HCT116 (cell line): ENCODE measurements around the gene AGAP1. TPM values are rescaled to one million over a fixed set of nuclear protein-coding genes. Genes with fewer than 3 reads are reported as not detected.

Experiments used
- ATAC-seq: fragments of 200-7000 bp; cut with Tn5 transposase; 2 replicates; pipeline ENCODE4 v1.9.1; 2020; ENCODE audit warnings: mild to moderate bottlenecking, moderate library complexity
- BruUV-seq: library from RNA; stranded (reverse); fragments of 400-500 nt; replicated peaks from 2 replicates; lab custom pipeline; 2021; lab: Mats Ljungman, UMichigan
- CTCF ChIA-PET: fragments of 300-600 bp; sonication (Branson Sonifier 250); formaldehyde crosslinking; loops from one replicate; lab custom pipeline; 2021; ENCODE audit warnings: antibody characterized with exemption; lab: Charles Lee
- POLR2A ChIA-PET: fragments of 300-600, 350-600 bp; sonication (Branson Sonifier 250); formaldehyde crosslinking; loops from one replicate; lab custom pipeline; 2021; ENCODE audit warnings: antibody characterized with exemption; lab: Charles Lee
- RAD21 ChIA-PET, 2 experiments: fragments of 300-600 bp; sonication (Branson Sonifier 250); formaldehyde crosslinking; loops; one replicate each; lab custom pipeline; 2023; ENCODE audit warnings: low total read pairs in 2 of 2; ENCODE audit not compliant: uncharacterized antibody in 2 of 2, unreplicated experiment in 2 of 2, low non-redundant PET in 1 of 2; lab: Charles Lee
- DNase-seq: peaks from one replicate; pipeline ENCODE4 v3.0.0-alpha.2; 2010; ENCODE audit warnings: low read depth, low spot score
- H2AFZ ChIP-seq: fragments of 200-600 bp; shearing (Covaris generic), sonication (generic); 2 replicates; pipeline ENCODE4 v1.6.1; 2017; ENCODE audit warnings: low read depth, mixed run types, mixed read lengths, antibody characterized with exemption, low read length; ENCODE audit not compliant: poor library complexity, severe bottlenecking
- H3K27ac ChIP-seq: 2 replicates; pipeline ENCODE4 v1.5.1; 2012; ENCODE audit warnings: low read depth, low read length
- H3K27me3 ChIP-seq: fragments of 200-600 bp; sonication (generic); 2 replicates; pipeline ENCODE4 v1.6.1; 2016; ENCODE audit warnings: mixed run types, low read length, mixed read lengths; ENCODE audit not compliant: insufficient read depth
- H3K36me3 ChIP-seq, 2 experiments: fragments of 200-500 bp in 1 of 2; fragments of 200-600 bp in 1 of 2; sonication (Bioruptor generic) in 1 of 2; sonication (generic) in 1 of 2; 2 replicates each; pipeline versions ENCODE4 v1.5.1 to v1.6.1; 2014 to 2016; ENCODE audit warnings: low read length in 2 of 2, inconsistent platforms in 1 of 2, mixed read lengths in 1 of 2, mixed run types in 1 of 2; ENCODE audit not compliant: insufficient read depth in 2 of 2, control insufficient read depth in 1 of 2
- H3K4me1 ChIP-seq, 2 experiments: fragments of 200-600 bp in 1 of 2; sonication (generic) in 1 of 2; 2 replicates each; pipeline versions ENCODE4 v1.5.1 to v1.6.1; 2012 to 2017; ENCODE audit warnings: low read length in 2 of 2, inconsistent platforms in 1 of 2, mild to moderate bottlenecking in 1 of 2, mixed read lengths in 1 of 2, mixed run types in 1 of 2, moderate library complexity in 1 of 2; ENCODE audit not compliant: insufficient read depth in 2 of 2, control insufficient read depth in 1 of 2
- H3K4me2 ChIP-seq: fragments of 200-600 bp; sonication (generic); 2 replicates; pipeline ENCODE4 v1.6.1; 2017; ENCODE audit warnings: mixed run types, low read length, mixed read lengths
- H3K4me3 ChIP-seq, 2 experiments: fragments of 200-600 bp in 1 of 2; sonication (generic) in 1 of 2; replicated peaks in 1 of 2; 2 replicates each; pipeline ENCODE4 v1.5.1; 2011 to 2016; ENCODE audit warnings: low read length in 2 of 2, control low read depth in 1 of 2, low read depth in 1 of 2, mild to moderate bottlenecking in 1 of 2, mixed read lengths in 1 of 2, mixed run types in 1 of 2
- H3K79me2 ChIP-seq: fragments of 200-600 bp; sonication (generic); 2 replicates; pipeline ENCODE4 v1.6.1; 2017; ENCODE audit warnings: mild to moderate bottlenecking, mixed run types, low read length, moderate library complexity, mixed read lengths; ENCODE audit not compliant: insufficient read depth
- H3K9ac ChIP-seq: fragments of 200-600 bp; sonication (generic); 2 replicates; pipeline ENCODE4 v1.6.1; 2016; ENCODE audit warnings: low read length, mixed read lengths
- H3K9me2 ChIP-seq: fragments of 200-600 bp; sonication (generic), shearing (Covaris generic); 2 replicates; pipeline ENCODE4 v1.6.1; 2017; ENCODE audit warnings: mixed run types, mild to moderate bottlenecking, moderate library complexity; ENCODE audit not compliant: insufficient read depth
- H3K9me3 ChIP-seq, 2 experiments: fragments of 200-500 bp in 1 of 2; fragments of 200-600 bp in 1 of 2; sonication (Bioruptor generic) in 1 of 2; sonication (generic) in 1 of 2; 2 replicates each; pipeline ENCODE4 v1.6.1; 2014 to 2017; ENCODE audit warnings: low read length in 2 of 2, mixed read lengths in 2 of 2, inconsistent platforms in 1 of 2, low read depth in 1 of 2, mild to moderate bottlenecking in 1 of 2, mixed run types in 1 of 2, moderate library complexity in 1 of 2; ENCODE audit not compliant: control insufficient read depth in 1 of 2, insufficient read depth in 1 of 2
- H4K20me1 ChIP-seq: fragments of 200-600 bp; sonication (generic), shearing (Covaris generic); 2 replicates; pipeline ENCODE4 v1.6.1; 2017; ENCODE audit warnings: mixed run types, mild to moderate bottlenecking, moderate library complexity; ENCODE audit not compliant: insufficient read depth
- ATF3 ChIP-seq: IDR thresholded peaks from 2 replicates; pipeline ENCODE4 v1.6.1; 2012
- CEBPB ChIP-seq: IDR thresholded peaks from 2 replicates; pipeline ENCODE4 v1.6.1; 2012; ENCODE audit warnings: low read depth
- CTCF ChIP-seq, 3 experiments: fragments of 200-600 bp in 1 of 3; sonication (generic) in 1 of 3; IDR thresholded peaks in 2 of 3; conservative IDR thresholded peaks in 1 of 3; 2 replicates each; pipeline ENCODE4 v1.5.1; 2012 to 2017; ENCODE audit warnings: low read depth in 2 of 3, low read length in 2 of 3, antibody characterized with exemption in 1 of 3, borderline replicate concordance in 1 of 3, control low read depth in 1 of 3, mild to moderate bottlenecking in 1 of 3, mixed read lengths in 1 of 3, mixed run types in 1 of 3, moderate library complexity in 1 of 3; ENCODE audit not compliant: insufficient read depth in 1 of 3
- EZH2phosphoT487 ChIP-seq: fragments of 200-600 bp; IDR thresholded peaks from 2 replicates; pipeline ENCODE4 v1.6.1; 2018; ENCODE audit warnings: antibody characterized with exemption, borderline replicate concordance
- JUND ChIP-seq: IDR thresholded peaks from 2 replicates; pipeline ENCODE4 v1.6.1; 2012
- MAX ChIP-seq: IDR thresholded peaks from 2 replicates; pipeline ENCODE4 v1.6.1; 2012
- POLR2A ChIP-seq: IDR thresholded peaks from 2 replicates; pipeline ENCODE4 v1.7.0; 2011; ENCODE audit warnings: borderline replicate concordance; ENCODE audit not compliant: insufficient read depth, insufficient read length; ENCODE audit errors: extremely low read depth
- POLR2AphosphoS5 ChIP-seq: IDR thresholded peaks from 2 replicates; pipeline ENCODE4 v1.6.1; 2011; ENCODE audit warnings: mild to moderate bottlenecking, low read depth, low read length, moderate library complexity
- SP1 ChIP-seq: IDR thresholded peaks from 2 replicates; pipeline ENCODE4 v1.6.1; 2012; ENCODE audit warnings: low read depth
- intact Hi-C: fragments of 100-400 bp; cut with micrococcal nuclease; formaldehyde crosslinking; loops from 2 replicates; pipeline ENCODE4 v1.10.0; 2022
- total RNA-seq: library from RNA; stranded (reverse); gene quantifications from one replicate; pipeline ENCODE4 v1.2.1, GENCODE V29; 2021; ENCODE audit not compliant: unreplicated experiment

AGAP1 gene
- total RNA-seq, 1 experiment from 2014 or later = 43.8 TPM

GRCh38 chr2:236086971-236087465, 593.2 kb downstream of the AGAP1 start:
- no peak overlapping the region for H3K27ac ChIP-seq
- no peaks in the 10 kb centered on the region for H3K36me3 ChIP-seq
- no peaks in the 10 kb centered on the region for H3K4me1 ChIP-seq
- RAD21 ChIA-PET = no interaction called here
- no TSS peak for BruUV-seq
- H2AFZ ChIP-seq = no peak overlapping the region
- H4K20me1 ChIP-seq = no peaks in the 10 kb centered on the region
- no peak overlapping the region for H3K4me3 ChIP-seq
- POLR2A ChIA-PET = no interaction called here
- H3K9ac ChIP-seq = no peak overlapping the region
- CTCF ChIA-PET = interaction anchor here (1.5 kb wide), 1 partner anchor 56 kb away, joined by 3 read pairs; no protein-coding TSS in a partner anchor
- H3K9me3 ChIP-seq = no peaks in the 10 kb centered on the region
- no peaks in the 10 kb centered on the region for H3K79me2 ChIP-seq
- ATAC-seq (no peak), DNase-seq (no peak)
- H3K9me2 ChIP-seq = no peaks in the 10 kb centered on the region
- no peak for TF ChIP-seq CTCF (IDR thresholded peaks at IDR 0.05 in 2 of 3, conservative IDR thresholded peaks at IDR 0.05 in 1 of 3; ENCODE audit: borderline replicate concordance in 1 of 3, insufficient read depth in 1 of 3, low read depth in 2 of 3, low read length in 2 of 3)
- TF ChIP-seq EZH2phosphoT487 = no peak
- TF ChIP-seq POLR2AphosphoS5 = no peak
- TF ChIP-seq JUND = no peak
- no peak for TF ChIP-seq ATF3
- intact Hi-C loops = no loop called here
- no peaks in the 10 kb centered on the region for H3K27me3 ChIP-seq
- no peak overlapping the region for H3K4me2 ChIP-seq

- H3K4me1 ChIP-seq = no peaks in the 10 kb centered on the region
- H3K9me3 ChIP-seq = no peaks in the 10 kb centered on the region
- RAD21 ChIA-PET = no interaction called here
- H3K9me2 ChIP-seq = no peaks in the 10 kb centered on the region
- DNase-seq (no peak), ATAC-seq (no peak)
- no peaks in the 10 kb centered on the region for H3K79me2 ChIP-seq
- no TSS peak for BruUV-seq
- POLR2A ChIA-PET = no interaction called here
- CTCF ChIA-PET = no interaction called here
- H3K27ac ChIP-seq = no peak overlapping the region
- H2AFZ ChIP-seq = no peak overlapping the region
- no peaks in the 10 kb centered on the region for H3K36me3 ChIP-seq
- no peak for TF ChIP-seq MAX
- no peak for TF ChIP-seq CEBPB
- no peak for TF ChIP-seq SP1
- TF ChIP-seq POLR2A = no peak
- H3K4me2 ChIP-seq = no peak overlapping the region
- no peaks in the 10 kb centered on the region for H4K20me1 ChIP-seq
- H3K9ac ChIP-seq = no peak overlapping the region
- no peak overlapping the region for H3K4me3 ChIP-seq
- intact Hi-C loops = no loop called here
- no peaks in the 10 kb centered on the region for H3K27me3 ChIP-seq
These were observed 594.7 kb downstream of the AGAP1 start for GRCh38 chr2:236088368-236089057.
